ENCODE results near the gene GDPD5. TPM values are rescaled to one million over a fixed set of nuclear protein-coding genes. Genes with fewer than 3 reads are reported as not detected.
A peak's percentile ranks its signal among the peaks of the same experiment; 100 is the strongest.

The GDPD5 gene
- total RNA-seq, 2 experiments from 2014 or later, result 26.5 to 32.0 TPM

GRCh38 chr11:75403037-75403436, 122.7 kb downstream of the GDPD5 start:
- Mint-ChIP-seq H3K36me3 (peaks cover 83% of the 10 kb centered on the region), H3K4me1 (ENCODE audit: low read depth) (peaks cover 57% of the 10 kb centered on the region)
- intact Hi-C loops (cut with micrococcal nuclease), result no loop called here

GRCh38 chr11:75402002-75402773, 123.6 kb downstream of the GDPD5 start:
- ChIA-PET POLR2A (no interaction called here), CTCF (interaction anchor here (1.0 kb wide), 1 partner anchor 17 kb away, joined by 3 read pairs; no protein-coding TSS in a partner anchor)
- intact Hi-C loops (cut with micrococcal nuclease), result no loop called here
- Mint-ChIP-seq H3K4me1 (ENCODE audit: low read depth) (peaks cover 52% of the 10 kb centered on the region), H3K4me3 (peak overlapping the region; percentile 100), H3K36me3 (peaks cover 76% of the 10 kb centered on the region), H3K9me3 (no peaks in the 10 kb centered on the region), H3K27ac (peak overlapping the region; percentile 99), H3K27me3 (no peaks in the 10 kb centered on the region)
- DNase-seq, result no peak

More at GRCh38 chr11:75403037-75403436, 122.7 kb downstream of the GDPD5 start:
- CTCF ChIA-PET, result interaction anchor here (1.0 to 1.4 kb wide), 3 partner anchors 14 to 129 kb away, joined by 3 to 5 read pairs (median 3); no protein-coding TSS in a partner anchor
- Mint-ChIP-seq H3K27me3 (no peaks in the 10 kb centered on the region), H3K27ac (peak overlapping the region; percentile 99), H3K4me3 (peak overlapping the region; percentile 100), H3K9me3 (no peaks in the 10 kb centered on the region)
- DNase-seq, result no peak
- POLR2A ChIA-PET, result interaction anchor here (0.6 kb wide), 1 partner anchor 445 kb away, joined by 3 read pairs; no protein-coding TSS in a partner anchor

GRCh38 chr11:75400146-75400865, 125.4 kb downstream of the GDPD5 start:
- Mint-ChIP-seq H3K4me3 (peak overlapping the region; percentile 100), H3K27ac (peak overlapping the region; percentile 99), H3K27me3 (no peaks in the 10 kb centered on the region), H3K36me3 (peaks cover 59% of the 10 kb centered on the region), H3K4me1 (ENCODE audit: low read depth) (peaks cover 40% of the 10 kb centered on the region), H3K9me3 (no peaks in the 10 kb centered on the region)
- ChIA-PET CTCF (interaction anchor here (0.5 to 2.4 kb wide), 10 partner anchors 8 to 159 kb away, joined by 3 to 15 read pairs (median 4); partner anchors contain the start of gene GDPD5), POLR2A (interaction anchor here (1.1 to 2.8 kb wide), 9 partner anchors 8 to 162 kb away, joined by 3 to 9 read pairs (median 4); partner anchors contain the start of genes ARRB1, GDPD5 and SERPINH1)
- DNase-seq, result no peak
- intact Hi-C loops (cut with micrococcal nuclease), result loop anchor here (2.0 kb wide), 1 partner anchor 30 kb away; no protein-coding TSS in a partner anchor

GRCh38 chr11:75399344-75400145, 126.2 kb downstream of the GDPD5 start, which contains the start of gene RPS3:
Gene RPS3, plus strand, starts transcription at chr11:75399518. Its CDS starts 30 bp downstream, at chr11:75399548.
- H3K4me3 Mint-ChIP-seq, result peak within 1 kb of the TSS; percentile 100
- POLR2A ChIA-PET, result interaction anchor here (1.1 to 2.8 kb wide), 7 partner anchors 8 to 163 kb away, joined by 3 to 9 read pairs (median 4); partner anchors contain the start of genes ARRB1, GDPD5 and SERPINH1
- peaks cover 39% of the 10 kb centered on the region for H3K4me1 Mint-ChIP-seq (ENCODE audit: low read depth)
- intact Hi-C loops (cut with micrococcal nuclease), result loop anchor here (1.0 to 2.0 kb wide), 2 partner anchors 31 to 127 kb away; no protein-coding TSS in a partner anchor
- DNase-seq, result peak; percentile 92
- CTCF ChIA-PET, result interaction anchor here (0.5 to 2.4 kb wide), 9 partner anchors 9 to 158 kb away, joined by 3 to 15 read pairs (median 5); partner anchors contain the start of gene GDPD5
- no peaks in the 10 kb centered on the region for H3K27me3 Mint-ChIP-seq
- peak within 1 kb of the TSS; percentile 99 for H3K27ac Mint-ChIP-seq
- peaks cover 53% of the 10 kb centered on the region for H3K36me3 Mint-ChIP-seq
- no peaks in the 10 kb centered on the region for H3K9me3 Mint-ChIP-seq

- DNase-seq, result no peak
- no peaks in the 10 kb centered on the region for H3K9me3 Mint-ChIP-seq
- H3K4me1 Mint-ChIP-seq (ENCODE audit: low read depth), result peaks cover 36% of the 10 kb centered on the region
- H3K36me3 Mint-ChIP-seq, result peaks cover 47% of the 10 kb centered on the region
- H3K27me3 Mint-ChIP-seq, result no peaks in the 10 kb centered on the region
- H3K4me3 Mint-ChIP-seq, result peak overlapping the region; percentile 100
- ChIA-PET POLR2A (interaction anchor here (2.8 kb wide), 1 partner anchor 9 kb away, joined by 9 read pairs; no protein-coding TSS in a partner anchor), CTCF (interaction anchor here (1.0 to 3.0 kb wide), 6 partner anchors 9 to 157 kb away, joined by 3 to 15 read pairs (median 6); partner anchors contain the start of gene GDPD5)
- H3K27ac Mint-ChIP-seq, result peak overlapping the region; percentile 99
- intact Hi-C loops (cut with micrococcal nuclease), result loop anchor here (1.0 kb wide), 1 partner anchor 127 kb away; no protein-coding TSS in a partner anchor
Measured at GRCh38 chr11:75398906-75399305, 126.8 kb downstream of the GDPD5 start.

GRCh38 chr11:75394085-75394840, 131.5 kb downstream of the GDPD5 start:
- Mint-ChIP-seq H3K4me3 (no peak overlapping the region), H3K27ac (no peak overlapping the region), H3K36me3 (peaks cover under 1% of the 10 kb centered on the region), H3K4me1 (ENCODE audit: low read depth) (peaks cover 5% of the 10 kb centered on the region), H3K9me3 (no peaks in the 10 kb centered on the region), H3K27me3 (peaks cover 6% of the 10 kb centered on the region)
- ChIA-PET CTCF (interaction anchor here (1.7 to 2.1 kb wide), 2 partner anchors 33 to 115 kb away, joined by 3 to 10 read pairs; no protein-coding TSS in a partner anchor), POLR2A (no interaction called here)
- intact Hi-C loops (cut with micrococcal nuclease), result no loop called here
- DNase-seq, result no peak

- intact Hi-C loops (cut with micrococcal nuclease), result loop anchor here (5.0 kb wide), 1 partner anchor 57 kb away; no protein-coding TSS in a partner anchor
- POLR2A ChIA-PET, result no interaction called here
- no peak overlapping the region for H3K4me3 Mint-ChIP-seq
- no peak overlapping the region for H3K27ac Mint-ChIP-seq
- no peak for DNase-seq
- CTCF ChIA-PET, result interaction anchor here (0.7 to 14.3 kb wide), 9 partner anchors 8 to 141 kb away, joined by 3 to 435 read pairs (median 5); partner anchors contain the start of gene RPS3
- H3K27me3 Mint-ChIP-seq, result peaks cover 6% of the 10 kb centered on the region
- peaks cover 3% of the 10 kb centered on the region for H3K4me1 Mint-ChIP-seq (ENCODE audit: low read depth)
- H3K36me3 Mint-ChIP-seq, result no peaks in the 10 kb centered on the region
- no peaks in the 10 kb centered on the region for H3K9me3 Mint-ChIP-seq
Measured at GRCh38 chr11:75389925-75390324, 135.8 kb downstream of the GDPD5 start.

- no peak for DNase-seq
- H3K36me3 Mint-ChIP-seq, result no peaks in the 10 kb centered on the region
- POLR2A ChIA-PET, result interaction anchor here (1.0 kb wide), 1 partner anchor 18 kb away, joined by 5 read pairs; no protein-coding TSS in a partner anchor
- H3K27ac Mint-ChIP-seq, result no peak overlapping the region
- CTCF ChIA-PET, result interaction anchor here (0.6 to 14.3 kb wide), 22 partner anchors 9 to 1767 kb away, joined by 3 to 435 read pairs (median 4); partner anchors contain the start of gene RPS3
- no peak overlapping the region for H3K4me3 Mint-ChIP-seq
- intact Hi-C loops (cut with micrococcal nuclease), result loop anchor here (5.0 kb wide), 1 partner anchor 58 kb away; no protein-coding TSS in a partner anchor
- H3K4me1 Mint-ChIP-seq (ENCODE audit: low read depth), result peaks cover 7% of the 10 kb centered on the region
- peaks cover 6% of the 10 kb centered on the region for H3K27me3 Mint-ChIP-seq
- no peaks in the 10 kb centered on the region for H3K9me3 Mint-ChIP-seq
Measured at GRCh38 chr11:75389276-75389605, 136.5 kb downstream of the GDPD5 start.

- ChIA-PET POLR2A (interaction anchor here (1.0 kb wide), 1 partner anchor 19 kb away, joined by 5 read pairs; no protein-coding TSS in a partner anchor), CTCF (interaction anchor here (0.6 to 14.3 kb wide), 30 partner anchors 10 to 1766 kb away, joined by 3 to 435 read pairs (median 4); partner anchors contain the start of gene RPS3)
- no peak overlapping the region for H3K27ac Mint-ChIP-seq
- H3K9me3 Mint-ChIP-seq, result no peaks in the 10 kb centered on the region
- DNase-seq, result peak; percentile 84
- no peak overlapping the region for H3K4me3 Mint-ChIP-seq
- intact Hi-C loops (cut with micrococcal nuclease), result loop anchor here (1.0 to 5.0 kb wide), 3 partner anchors 59 to 144 kb away; no protein-coding TSS in a partner anchor
- H3K27me3 Mint-ChIP-seq, result peaks cover 6% of the 10 kb centered on the region
- H3K4me1 Mint-ChIP-seq (ENCODE audit: low read depth), result peaks cover 10% of the 10 kb centered on the region
- H3K36me3 Mint-ChIP-seq, result no peaks in the 10 kb centered on the region
Measured at GRCh38 chr11:75388386-75389275, 137.1 kb downstream of the GDPD5 start.
